Naive B cell (primary cell): ENCODE measurements around the gene GGCT. TPM values are rescaled to one million over a fixed set of nuclear protein-coding genes. Genes with fewer than 3 reads are reported as not detected.
A peak's percentile ranks its signal among the peaks of the same experiment; 100 is the strongest.
"Not testable (repeated sequence)": the region's sequence is repeated elsewhere in the genome, so short reads cannot be mapped to it uniquely, and the experiment has no call there.

Experiments
- ATAC-seq, 2 donors: fragments of 150-1000 bp; cut with Tn5 transposase; 2 replicates each; pipeline ENCODE4 v1.10.0; 2021; ENCODE audit warnings: low read depth in 2 of 2, mild to moderate bottlenecking in 2 of 2, moderate library complexity in 2 of 2
- DNase-seq: peaks from one replicate; pipeline ENCODE4 v3.0.0; 2022
- H3K27ac Mint-ChIP-seq, 6 donors: one replicate each; pipeline ENCODE4 v1.8.0; 2020 to 2022; ENCODE audit warnings: mild to moderate bottlenecking in 6 of 6, mixed read lengths in 6 of 6, moderate library complexity in 5 of 6, inconsistent platforms in 2 of 6
- H3K27me3 Mint-ChIP-seq, 3 donors: one replicate each; pipeline ENCODE4 v1.8.0; 2021 to 2022; ENCODE audit warnings: mixed read lengths in 3 of 3, mild to moderate bottlenecking in 1 of 3
- H3K36me3 Mint-ChIP-seq, 2 donors: one replicate each; pipeline ENCODE4 v1.8.0; 2020 to 2022; ENCODE audit warnings: mixed read lengths in 2 of 2, inconsistent platforms in 1 of 2, mild to moderate bottlenecking in 1 of 2
- H3K4me1 Mint-ChIP-seq, 3 donors: one replicate each; pipeline ENCODE4 v1.8.0; 2020 to 2022; ENCODE audit warnings: mixed read lengths in 3 of 3, inconsistent platforms in 1 of 3, mild to moderate bottlenecking in 1 of 3, moderate library complexity in 1 of 3
- H3K4me3 Mint-ChIP-seq, 8 donors: one replicate each; pipeline ENCODE4 v1.8.0; 2020 to 2022; ENCODE audit warnings: mild to moderate bottlenecking in 8 of 8, mixed read lengths in 8 of 8, moderate library complexity in 8 of 8, inconsistent platforms in 2 of 8
- H3K9me3 Mint-ChIP-seq, 7 donors: one replicate each; pipeline ENCODE4 v1.8.0; 2020 to 2022; ENCODE audit warnings: mixed read lengths in 7 of 7, mild to moderate bottlenecking in 5 of 7, inconsistent platforms in 2 of 7, moderate library complexity in 1 of 7
- polyA plus RNA-seq, 6 donors: library from polyadenylated mRNA; unstranded; fragments of 300-500 nt; fragmentation: Illumina TruSeq; gene quantifications; one replicate each; pipeline ENCODE4 v1.2.3, GENCODE V29; 2021; ENCODE audit warnings: low read depth in 6 of 6

The GGCT gene
- polyA plus RNA-seq, 6 donors from 2014 or later = 12.1 to 36.0 (median 28.8) TPM

DNA sequence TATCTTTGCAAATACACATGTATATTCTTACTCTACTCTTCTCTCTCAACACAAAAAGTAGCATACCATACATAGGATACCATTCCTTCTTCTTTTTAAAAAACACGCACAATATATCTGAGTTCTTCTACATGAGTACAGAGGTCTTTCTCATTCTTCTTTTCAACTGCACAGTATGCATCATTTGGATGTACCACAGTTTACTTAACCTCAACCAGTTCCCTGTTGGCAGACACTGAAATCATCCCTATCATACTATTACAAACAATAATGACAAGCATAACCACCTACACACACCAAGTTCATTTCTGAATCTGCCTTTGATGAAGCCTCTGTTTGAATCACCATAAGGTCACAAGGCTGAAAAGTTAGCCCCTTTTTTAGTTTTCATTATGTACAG is 25.7 kb upstream of the GGCT start:
- Mint-ChIP-seq H3K36me3 (no peaks in the 10 kb centered on the region), H3K27me3 (no peaks in the 10 kb centered on the region), H3K9me3 (no peaks in the 10 kb centered on the region), H3K4me3 (no peak overlapping the region), H3K4me1 (peaks cover 0 to 5% (median 3%) of the 10 kb centered on the region in 3 donors), H3K27ac (no peak overlapping the region)
- DNase-seq (no peak), ATAC-seq (no peak)

GRCh38 chr7:30528779-30529178 is 24.1 kb upstream of the GGCT start:
- Mint-ChIP-seq H3K4me1 (peaks cover 0 to 7% (median 0%) of the 10 kb centered on the region in 3 donors), H3K9me3 (no peaks in the 10 kb centered on the region), H3K36me3 (no peaks in the 10 kb centered on the region), H3K27me3 (no peaks in the 10 kb centered on the region), H3K4me3 (no peak overlapping the region), H3K27ac (no peak overlapping the region)
- DNase-seq = no peak
- no peak for ATAC-seq

DNA sequence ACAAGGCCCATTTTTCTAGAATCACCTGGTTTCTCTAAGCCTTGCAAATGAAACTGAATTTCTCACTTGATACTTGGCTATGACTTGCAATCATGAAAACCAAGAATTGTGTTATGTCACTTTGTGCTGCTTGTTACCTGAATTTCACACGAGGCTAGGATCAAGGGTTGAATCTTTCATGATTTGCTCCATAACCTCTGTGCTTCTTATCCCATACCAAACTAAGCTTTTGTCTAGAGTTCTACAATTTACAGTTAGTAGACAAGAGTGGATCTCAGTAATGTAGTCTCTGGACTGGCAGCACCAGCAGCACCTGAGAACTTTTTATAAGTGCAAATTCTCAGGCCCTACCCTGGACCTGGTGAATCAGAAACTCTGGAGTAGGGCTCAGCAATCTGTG is 22.7 kb upstream of the GGCT start:
- H3K27me3 Mint-ChIP-seq, H3K36me3 Mint-ChIP-seq, H3K4me1 Mint-ChIP-seq, ATAC-seq, H3K9me3 Mint-ChIP-seq, DNase-seq, H3K27ac Mint-ChIP-seq, H3K4me3 Mint-ChIP-seq: not testable (repeated sequence)

GRCh38 chr7:30526163-30526562 is 21.5 kb upstream of the GGCT start:
- DNase-seq (no peak), ATAC-seq (no peak)
- Mint-ChIP-seq H3K27me3 (no peaks in the 10 kb centered on the region), H3K36me3 (no peaks in the 10 kb centered on the region), H3K4me3 (no peak overlapping the region), H3K4me1 (peaks cover 0 to 7% (median 2%) of the 10 kb centered on the region in 3 donors), H3K27ac (no peak overlapping the region), H3K9me3 (no peaks in the 10 kb centered on the region)

DNA sequence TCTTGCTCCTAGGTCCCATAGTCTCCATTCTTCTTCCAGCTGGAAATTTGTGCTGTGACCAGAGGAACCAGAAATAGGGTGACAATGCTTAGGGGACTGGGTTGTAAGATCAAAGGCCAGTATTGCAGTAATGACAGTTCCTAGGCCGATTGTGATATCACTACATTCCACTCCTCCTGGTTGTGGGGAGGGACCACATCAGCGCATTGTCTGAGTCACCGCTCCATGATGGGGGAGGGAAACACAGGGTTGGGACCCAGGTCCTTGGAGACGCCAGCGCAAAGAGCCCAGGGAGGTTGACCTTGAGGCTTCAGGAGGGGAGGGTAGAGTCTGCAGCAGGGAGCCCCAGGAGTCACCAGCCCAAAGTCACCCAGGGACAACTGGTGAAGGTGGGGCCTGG is 20.8 kb upstream of the GGCT start:
- Mint-ChIP-seq H3K27me3 (no peaks in the 10 kb centered on the region), H3K4me1 (peaks cover 4 to 12% (median 8%) of the 10 kb centered on the region in 3 donors), H3K36me3 (no peaks in the 10 kb centered on the region), H3K9me3 (no peaks in the 10 kb centered on the region), H3K4me3 (no peak overlapping the region), H3K27ac (peak overlapping the region in 3 of 6 donors; percentile 27 to 39 (median 34))
- DNase-seq (no peak), ATAC-seq (no peak)

- peaks cover 8 to 13% (median 9%) of the 10 kb centered on the region in 3 donors for H3K4me1 Mint-ChIP-seq
- H3K4me3 Mint-ChIP-seq = no peak overlapping the region
- ATAC-seq (no peak), DNase-seq (no peak)
- H3K27me3 Mint-ChIP-seq = no peaks in the 10 kb centered on the region
- peak overlapping the region in 2 of 6 donors; percentile 15 to 53 for H3K27ac Mint-ChIP-seq
- no peaks in the 10 kb centered on the region for H3K9me3 Mint-ChIP-seq
- no peaks in the 10 kb centered on the region for H3K36me3 Mint-ChIP-seq
Observed at GRCh38 chr7:30524545-30524944, 19.9 kb upstream of the GGCT start.

GRCh38 chr7:30523466-30523865 is 18.8 kb upstream of the GGCT start:
- H3K4me3 Mint-ChIP-seq = peak overlapping the region in 1 of 8 donors; percentile 41
- no peaks in the 10 kb centered on the region for H3K27me3 Mint-ChIP-seq
- H3K36me3 Mint-ChIP-seq = no peaks in the 10 kb centered on the region
- no peak overlapping the region for H3K27ac Mint-ChIP-seq
- DNase-seq (no peak), ATAC-seq (no peak)
- H3K4me1 Mint-ChIP-seq = peaks cover 8 to 13% (median 9%) of the 10 kb centered on the region in 3 donors
- no peaks in the 10 kb centered on the region for H3K9me3 Mint-ChIP-seq

- ATAC-seq (no peak), DNase-seq (no peak)
- Mint-ChIP-seq H3K36me3 (no peaks in the 10 kb centered on the region), H3K4me1 (peaks cover 8 to 13% (median 9%) of the 10 kb centered on the region in 3 donors), H3K27ac (no peak overlapping the region), H3K4me3 (no peak overlapping the region), H3K27me3 (no peaks in the 10 kb centered on the region), H3K9me3 (no peaks in the 10 kb centered on the region)
Observed at GRCh38 chr7:30522159-30522558, 17.5 kb upstream of the GGCT start.

DNA sequence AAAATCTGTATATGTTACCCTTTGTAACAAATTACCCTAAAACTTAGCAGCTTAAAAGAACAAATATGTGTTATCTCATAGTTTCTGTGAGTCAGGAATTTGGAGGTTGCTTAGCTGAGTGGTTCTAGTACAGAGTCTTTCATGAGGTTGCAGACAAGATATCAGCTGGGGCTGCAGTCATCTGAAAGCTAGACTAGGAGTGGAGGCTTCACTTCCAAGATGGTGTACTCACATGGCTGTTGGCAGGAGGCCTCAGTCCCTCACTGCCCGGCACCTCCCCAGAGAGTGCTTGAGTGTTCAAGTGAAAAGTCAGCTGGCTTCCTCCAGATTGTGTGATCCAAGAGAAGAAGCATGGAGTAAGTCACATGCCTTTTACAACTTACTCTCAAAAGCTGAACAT is 16.9 kb upstream of the GGCT start:
- H3K4me3 Mint-ChIP-seq = no peak overlapping the region
- H3K4me1 Mint-ChIP-seq = peaks cover 8 to 13% (median 9%) of the 10 kb centered on the region in 3 donors
- no peak for DNase-seq
- peak overlapping the region in 1 of 6 donors; percentile 20 for H3K27ac Mint-ChIP-seq
- H3K36me3 Mint-ChIP-seq = no peaks in the 10 kb centered on the region
- no peaks in the 10 kb centered on the region for H3K27me3 Mint-ChIP-seq
- ATAC-seq = no peak
- H3K9me3 Mint-ChIP-seq = no peaks in the 10 kb centered on the region

DNA sequence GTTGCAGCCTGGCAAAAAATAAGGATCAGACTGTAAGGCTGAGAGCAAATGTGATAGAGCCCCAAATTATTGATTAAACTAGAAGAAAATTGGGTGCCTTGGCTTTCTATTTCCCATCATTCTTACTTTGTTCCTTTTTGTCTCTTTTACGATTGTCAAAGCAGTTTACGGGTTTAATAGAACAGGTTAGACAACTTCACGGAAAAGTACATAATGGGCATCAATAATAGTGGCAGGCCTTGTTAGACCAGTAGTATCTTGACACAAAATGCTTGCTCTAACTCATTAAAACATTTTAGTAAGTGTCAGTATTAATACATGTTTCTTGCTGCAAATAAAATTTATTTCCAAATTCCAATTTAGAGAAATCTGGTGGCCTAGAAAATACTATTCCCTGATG is 14.5 kb upstream of the GGCT start:
- H3K27ac Mint-ChIP-seq = no peak overlapping the region
- H3K4me3 Mint-ChIP-seq = no peak overlapping the region
- DNase-seq (no peak), ATAC-seq (no peak)
- no peaks in the 10 kb centered on the region for H3K9me3 Mint-ChIP-seq
- no peaks in the 10 kb centered on the region for H3K27me3 Mint-ChIP-seq
- peaks cover 6 to 9% (median 8%) of the 10 kb centered on the region in 3 donors for H3K4me1 Mint-ChIP-seq
- H3K36me3 Mint-ChIP-seq = no peaks in the 10 kb centered on the region

DNA sequence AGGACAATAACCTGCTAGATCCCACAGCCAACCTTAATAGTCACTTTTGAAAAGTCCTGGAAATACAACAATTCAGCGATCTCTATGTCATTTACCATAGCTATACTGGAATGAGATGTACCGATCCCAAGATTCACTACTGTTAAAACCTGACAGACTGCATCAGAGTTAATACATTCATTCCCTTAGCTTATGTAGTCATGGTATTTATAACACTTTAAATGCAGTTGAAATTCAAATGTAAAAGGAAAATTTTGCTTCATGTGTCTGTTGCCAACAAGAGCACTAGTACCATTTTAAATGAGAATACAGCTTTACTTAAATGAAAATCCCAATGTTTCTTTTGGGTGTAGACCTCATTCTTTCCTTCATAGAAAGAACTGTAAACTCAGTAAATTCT is 11.1 kb upstream of the GGCT start:
- Mint-ChIP-seq H3K4me3 (no peak overlapping the region), H3K27ac (no peak overlapping the region), H3K9me3 (no peaks in the 10 kb centered on the region), H3K4me1 (peaks cover 5 to 7% (median 5%) of the 10 kb centered on the region in 3 donors), H3K36me3 (no peaks in the 10 kb centered on the region), H3K27me3 (no peaks in the 10 kb centered on the region)
- DNase-seq (no peak), ATAC-seq (no peak)

DNA sequence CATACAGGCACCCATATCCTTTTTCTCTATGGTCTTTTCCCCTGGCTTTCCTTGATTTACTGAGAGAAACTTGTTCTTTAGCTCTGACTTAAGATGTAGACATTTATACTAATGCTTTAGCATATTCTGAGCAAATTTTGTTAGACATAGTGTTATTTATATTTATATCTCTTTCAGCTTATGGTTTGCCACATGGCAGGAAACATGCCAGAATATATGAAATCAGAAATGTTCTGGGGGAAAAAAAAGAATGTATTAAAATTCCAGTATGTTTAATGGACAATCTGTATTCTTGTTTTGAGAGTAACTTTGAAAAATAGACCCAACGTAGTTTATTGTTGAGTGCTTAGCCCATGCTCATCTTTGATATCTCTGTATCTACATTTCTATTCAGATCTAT is 10.1 kb upstream of the GGCT start:
- Mint-ChIP-seq H3K4me3 (no peak overlapping the region), H3K27ac (no peak overlapping the region)
- no peak for ATAC-seq

GRCh38 chr7:30514177-30514576 is 9.5 kb upstream of the GGCT start:
- H3K4me3 Mint-ChIP-seq = no peak overlapping the region
- no peak overlapping the region for H3K27ac Mint-ChIP-seq
- H3K36me3 Mint-ChIP-seq = no peaks in the 10 kb centered on the region
- no peak for DNase-seq
- H3K9me3 Mint-ChIP-seq = no peaks in the 10 kb centered on the region
- H3K4me1 Mint-ChIP-seq = no peaks in the 10 kb centered on the region
- ATAC-seq = no peak
- H3K27me3 Mint-ChIP-seq = no peaks in the 10 kb centered on the region

More for the DNA sequence above, 10.1 kb upstream of the GGCT start:
- H3K4me1 Mint-ChIP-seq = no peaks in the 10 kb centered on the region
- no peaks in the 10 kb centered on the region for H3K9me3 Mint-ChIP-seq
- DNase-seq = no peak
- H3K27me3 Mint-ChIP-seq = no peaks in the 10 kb centered on the region
- no peaks in the 10 kb centered on the region for H3K36me3 Mint-ChIP-seq

DNA sequence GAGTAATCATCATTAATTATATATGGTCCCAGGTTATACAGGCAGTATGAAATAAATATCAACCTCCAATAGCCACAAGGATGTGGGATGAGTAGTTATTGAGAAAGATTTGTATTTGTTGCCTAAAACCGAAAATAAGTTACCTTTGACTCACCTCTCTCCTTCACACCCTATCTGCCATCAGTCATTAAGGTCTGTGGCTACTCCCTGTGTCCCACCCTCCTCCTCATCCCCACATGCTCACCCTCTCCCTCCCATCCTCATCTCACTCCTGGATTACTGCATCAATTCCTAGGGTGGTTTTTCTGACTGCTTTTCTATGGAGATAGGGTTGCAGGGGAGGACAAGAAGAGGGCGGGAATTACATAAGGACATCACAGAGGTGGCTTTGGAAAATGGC is 9.1 kb upstream of the GGCT start:
- Mint-ChIP-seq H3K4me3 (no peak overlapping the region), H3K4me1 (no peaks in the 10 kb centered on the region), H3K27me3 (no peaks in the 10 kb centered on the region), H3K36me3 (no peaks in the 10 kb centered on the region), H3K9me3 (no peaks in the 10 kb centered on the region), H3K27ac (no peak overlapping the region)
- DNase-seq (no peak), ATAC-seq (no peak)

DNA sequence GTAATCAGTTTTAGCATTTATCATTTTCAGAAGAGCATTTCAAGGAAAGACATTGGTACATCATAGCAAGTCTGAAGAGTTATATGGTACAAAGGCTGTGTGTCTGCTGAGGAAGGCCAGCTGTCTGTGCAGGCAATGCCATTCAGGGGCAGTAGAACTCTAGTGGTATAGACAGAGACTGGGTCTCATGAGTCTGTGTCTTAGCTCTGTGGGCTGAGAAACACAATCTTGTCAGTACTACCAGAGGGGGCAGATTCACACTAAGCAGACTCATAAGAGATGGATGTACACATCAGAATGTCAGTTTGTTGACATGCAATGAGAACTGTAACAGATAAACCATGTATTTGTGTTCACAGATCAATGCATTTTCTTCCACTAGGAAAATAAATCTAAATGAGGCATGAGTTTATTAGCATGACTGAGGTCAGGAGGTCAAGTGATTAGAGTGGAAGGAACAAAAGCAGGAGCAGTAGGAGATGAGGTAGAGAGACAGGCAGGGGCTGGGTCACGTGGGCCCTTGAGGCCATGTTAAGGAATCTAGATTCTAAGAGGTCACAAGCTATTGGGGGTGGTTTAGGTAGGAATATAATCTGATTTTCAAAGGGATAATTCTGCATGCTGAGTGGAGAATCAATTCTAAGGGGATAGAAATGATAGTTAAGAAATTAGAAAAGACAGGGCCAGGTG is 7.5 kb upstream of the GGCT start:
- peak overlapping the region in 3 of 6 donors; percentile 0 to 44 (median 6) for H3K27ac Mint-ChIP-seq
- no peak overlapping the region for H3K4me3 Mint-ChIP-seq
- peaks cover 0 to under 1% (median 0%) of the 10 kb centered on the region in 7 donors for H3K9me3 Mint-ChIP-seq
- ATAC-seq = no peak
- no peaks in the 10 kb centered on the region for H3K4me1 Mint-ChIP-seq
- H3K27me3 Mint-ChIP-seq = no peaks in the 10 kb centered on the region
- DNase-seq = no peak
- H3K36me3 Mint-ChIP-seq = no peaks in the 10 kb centered on the region
